ENCODE measurements around the gene KRTAP10-11.

GRCh38 chr21:44667612-44668011, 21.4 kb downstream of the KRTAP10-11 start:
- no peak for TF ChIP-seq CTCF (conservative IDR thresholded peaks at IDR 0.05 in 1 of 2, IDR thresholded peaks at IDR 0.05 in 1 of 2; ENCODE audit: low read depth in 1 of 2, low read length in 2 of 2)
- no peak for TF ChIP-seq EZH2 (IDR thresholded peaks at IDR 0.05; ENCODE audit: low read length, missing control alignments)

Data from fibroblast of lung (primary cell).